ENCODE data around the gene SDHB. TPM values are rescaled to one million over a fixed set of nuclear protein-coding genes. Genes with fewer than 3 reads are reported as not detected.

Gene SDHB
- total RNA-seq, 1 donor from 2014 or later = 123 TPM

GRCh38 chr1:16986560-16986959, 67.3 kb downstream of the SDHB start:
- no peak for DNase-seq (ENCODE audit: low read depth)

GRCh38 chr1:16986113-16986512, 67.7 kb downstream of the SDHB start:
- DNase-seq (ENCODE audit: low read depth) = no peak

GRCh38 chr1:16984717-16985116, 69.1 kb downstream of the SDHB start:
- peak; percentile 13 for DNase-seq (ENCODE audit: low read depth)

- no peak for DNase-seq (ENCODE audit: low read depth)
Measured at GRCh38 chr1:16983649-16984048, 70.2 kb downstream of the SDHB start.

GRCh38 chr1:16982902-16983301, 70.9 kb downstream of the SDHB start:
- no peak for DNase-seq (ENCODE audit: low read depth)

GRCh38 chr1:16981269-16981849, 72.5 kb downstream of the SDHB start:
- peak; percentile 40 for DNase-seq (ENCODE audit: low read depth)

- no peak for DNase-seq (ENCODE audit: low read depth)
Measured at GRCh38 chr1:16980473-16981268, 73.2 kb downstream of the SDHB start, which contains the start of gene MFAP2. Gene MFAP2, minus strand, starts transcription at chr1:16980620. Its CDS starts 2,347 bp downstream, at chr1:16978273.

- no peak for DNase-seq (ENCODE audit: low read depth)
Measured at GRCh38 chr1:16979475-16980327, 74.1 kb downstream of the SDHB start.

GRCh38 chr1:16978567-16979474, 75.0 kb downstream of the SDHB start:
- no peak for DNase-seq (ENCODE audit: low read depth)

- DNase-seq (ENCODE audit: low read depth) = no peak
Measured at GRCh38 chr1:16978139-16978538, 75.7 kb downstream of the SDHB start.

GRCh38 chr1:16977377-16977776, 76.5 kb downstream of the SDHB start:
- DNase-seq (ENCODE audit: low read depth) = no peak

GRCh38 chr1:16976966-16977365, 76.9 kb downstream of the SDHB start:
- no peak for DNase-seq (ENCODE audit: low read depth)

GRCh38 chr1:16975838-16976237, 78.0 kb downstream of the SDHB start:
- DNase-seq (ENCODE audit: low read depth) = no peak

GRCh38 chr1:16975211-16975610, 78.6 kb downstream of the SDHB start:
- no peak for DNase-seq (ENCODE audit: low read depth)

GRCh38 chr1:16973215-16973614, 80.6 kb downstream of the SDHB start:
- DNase-seq (ENCODE audit: low read depth) = no peak

GRCh38 chr1:16972189-16972895, 81.5 kb downstream of the SDHB start:
- no peak for DNase-seq (ENCODE audit: low read depth)

- DNase-seq (ENCODE audit: low read depth) = peak; percentile 67
Measured at GRCh38 chr1:16971341-16972188, 82.3 kb downstream of the SDHB start.

- DNase-seq (ENCODE audit: low read depth) = no peak
Measured at GRCh38 chr1:16970132-16970910, 83.5 kb downstream of the SDHB start.

- no peak for DNase-seq (ENCODE audit: low read depth)
Measured at GRCh38 chr1:16969651-16970050, 84.2 kb downstream of the SDHB start.

Data from renal cortical epithelial cell (primary cell).